HL-60/S4 treated with retinoic acid at 250 ng/mL for 4 days and 3 days (cell line): ENCODE data around the gene UGGT1.

Source experiments
- in situ Hi-C: fragments of 300-500 bp; cut with MboI; formaldehyde crosslinking; loops from 2 replicates; pipeline ENCODE4 v1.7.0; 2022; ENCODE audit warnings: low sequenced_read_pairs

The UGGT1 gene

DNA sequence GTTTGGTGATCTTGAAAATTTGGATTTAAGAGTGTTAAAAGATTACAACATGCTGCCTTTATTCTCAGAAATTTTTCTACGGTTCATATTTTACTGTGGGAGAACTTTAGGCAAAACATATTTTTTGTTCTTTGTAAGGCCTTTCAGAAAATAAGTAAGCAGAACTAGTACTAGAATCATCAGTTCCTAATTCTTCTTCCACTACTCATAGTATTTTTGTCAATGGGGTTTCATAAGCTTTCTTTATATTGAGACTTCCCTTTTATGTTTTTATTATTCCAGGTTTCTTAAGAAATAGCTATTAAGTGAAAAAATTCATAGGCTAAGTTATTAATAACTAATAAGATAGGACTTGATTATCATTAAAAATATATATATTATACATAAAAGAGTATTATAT lies 12.4 kb downstream of the UGGT1 start:
- in situ Hi-C loops: no loop called here

DNA sequence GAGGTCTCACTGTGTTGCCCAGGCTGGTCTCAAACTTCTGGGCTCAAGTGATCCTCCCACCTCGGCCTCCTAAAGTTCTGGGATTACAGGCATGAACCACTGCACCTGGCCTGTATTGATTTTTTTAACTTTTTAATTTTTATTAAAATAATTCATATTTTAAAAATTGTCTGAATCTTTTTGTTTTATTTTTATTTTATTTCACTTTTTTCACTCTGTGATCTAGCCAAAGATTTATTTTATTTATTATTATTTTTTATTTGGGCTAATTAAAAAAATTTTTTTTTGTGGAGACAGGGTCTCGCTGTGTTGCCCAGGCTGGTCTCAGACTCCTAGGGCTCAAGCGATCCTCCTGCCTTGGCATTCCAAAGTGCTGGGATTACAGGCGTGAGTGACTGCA lies 14.1 kb downstream of the UGGT1 start:
- in situ Hi-C loops: no loop called here

DNA sequence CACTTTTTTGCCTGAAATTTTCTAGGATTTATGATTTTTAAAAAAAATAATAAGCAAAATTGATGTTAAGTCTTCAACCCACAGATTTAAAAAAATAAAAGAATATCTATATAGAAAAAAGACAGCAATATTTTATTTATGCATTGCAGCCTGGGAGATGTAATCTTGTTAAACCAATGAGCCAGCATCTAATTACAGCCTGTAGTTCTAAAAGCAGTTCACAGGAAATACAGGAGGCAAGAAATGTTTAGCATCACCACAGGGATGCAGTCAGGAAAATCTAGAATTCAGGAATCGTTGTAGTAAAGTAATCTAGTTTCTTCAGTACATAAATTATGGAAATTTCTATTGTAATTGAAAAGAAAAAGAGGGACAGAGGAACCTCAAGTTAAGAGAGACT lies 17.2 kb downstream of the UGGT1 start:
- in situ Hi-C loops: no loop called here

DNA sequence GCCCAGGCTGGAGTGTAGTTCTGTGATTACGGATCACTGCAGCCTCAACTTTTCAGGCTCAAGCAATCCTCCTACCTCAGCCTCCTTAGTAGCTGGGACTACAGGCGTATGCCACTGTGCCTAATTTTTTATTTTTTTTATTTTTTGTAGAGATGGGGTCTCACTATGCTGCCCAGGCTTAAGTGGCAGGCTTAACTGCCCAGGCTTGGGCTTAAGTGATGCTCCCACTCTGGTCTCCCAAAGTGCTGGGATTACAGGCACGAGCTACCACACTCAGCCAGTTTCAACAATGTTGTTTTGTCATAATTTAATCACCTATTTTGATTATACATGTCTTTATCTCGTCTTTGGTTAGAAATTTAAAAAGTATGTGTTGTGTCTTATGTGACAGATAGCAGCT lies 18.2 kb downstream of the UGGT1 start:
- in situ Hi-C loops: no loop called here

DNA sequence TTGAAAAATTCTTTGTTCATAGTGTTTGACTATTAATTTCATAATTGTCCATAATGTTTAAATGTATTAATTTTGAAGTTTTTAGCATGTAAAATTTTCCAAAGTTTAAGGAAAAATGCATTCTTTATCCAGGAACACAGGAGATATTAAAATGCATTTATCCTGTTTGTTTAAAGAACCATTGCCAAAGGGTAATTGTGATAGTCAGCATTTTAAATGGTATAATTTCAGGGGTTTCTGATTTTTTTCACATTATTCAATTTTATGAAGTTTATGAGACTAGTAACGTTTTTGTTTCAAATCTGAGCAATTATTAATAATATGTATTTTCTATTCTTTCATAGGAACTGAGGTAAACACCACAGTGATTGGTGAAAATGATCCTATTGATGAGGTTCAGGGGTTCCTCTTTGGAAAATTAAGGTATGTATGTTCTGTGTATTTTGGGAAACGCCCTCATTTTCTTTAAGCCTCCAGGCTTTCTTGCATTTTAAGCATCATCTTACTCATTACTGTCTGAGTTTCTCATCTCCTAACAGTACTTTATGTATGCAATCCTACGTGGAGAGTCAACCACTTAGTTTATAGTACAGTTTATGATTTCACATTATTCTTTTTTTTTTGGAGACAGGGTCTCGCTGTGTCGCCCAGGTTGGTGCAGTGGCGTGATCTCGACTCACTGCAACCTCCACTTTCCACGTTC lies 25.1 kb downstream of the UGGT1 start:
- in situ Hi-C loops: no loop called here

DNA sequence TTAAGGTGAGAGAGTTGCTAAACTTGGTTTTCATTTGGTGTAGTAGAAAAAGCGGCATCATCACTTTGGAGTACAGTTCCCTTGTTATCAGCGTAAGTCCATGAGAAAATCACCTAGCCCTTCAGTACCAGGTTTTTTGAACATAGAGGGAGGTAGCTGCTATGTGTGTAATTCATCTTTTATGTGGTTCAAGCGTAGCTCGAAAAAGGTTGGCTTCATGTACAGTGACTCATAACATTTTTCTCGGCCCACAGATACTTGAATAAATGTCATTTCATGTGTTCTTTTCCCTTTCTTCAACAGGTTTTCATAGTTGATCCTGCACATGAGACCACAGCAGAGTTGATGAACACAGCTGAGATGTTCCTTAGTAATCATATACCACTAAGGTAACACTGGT lies 43.6 kb downstream of the UGGT1 start:
- in situ Hi-C loops: no loop called here

DNA sequence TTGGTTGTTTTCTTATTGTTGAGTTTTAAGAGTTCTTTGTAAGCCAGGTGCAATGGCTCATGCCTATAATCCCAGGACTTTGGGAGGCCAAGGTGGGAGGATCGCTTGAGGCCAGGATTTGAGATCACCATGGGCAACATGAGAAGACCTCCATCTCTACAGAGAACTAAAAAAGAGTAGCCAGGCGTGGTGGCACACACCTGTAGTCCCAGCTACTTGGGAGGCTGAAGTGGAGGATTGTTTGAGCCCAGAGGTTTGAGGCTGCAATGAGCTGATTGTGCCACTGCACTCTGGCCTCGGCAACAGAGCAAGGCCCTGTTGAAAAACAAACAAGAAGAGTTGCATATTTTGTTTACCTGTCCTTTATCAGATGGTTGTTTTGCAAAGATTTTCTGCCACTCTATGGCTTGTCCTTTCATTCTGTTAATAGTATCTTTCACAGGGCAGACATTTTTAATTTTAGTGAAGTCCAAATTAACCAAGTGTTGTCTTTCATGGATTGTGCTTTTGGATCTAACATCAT lies 46.2 kb downstream of the UGGT1 start:
- in situ Hi-C loops: no loop called here

DNA sequence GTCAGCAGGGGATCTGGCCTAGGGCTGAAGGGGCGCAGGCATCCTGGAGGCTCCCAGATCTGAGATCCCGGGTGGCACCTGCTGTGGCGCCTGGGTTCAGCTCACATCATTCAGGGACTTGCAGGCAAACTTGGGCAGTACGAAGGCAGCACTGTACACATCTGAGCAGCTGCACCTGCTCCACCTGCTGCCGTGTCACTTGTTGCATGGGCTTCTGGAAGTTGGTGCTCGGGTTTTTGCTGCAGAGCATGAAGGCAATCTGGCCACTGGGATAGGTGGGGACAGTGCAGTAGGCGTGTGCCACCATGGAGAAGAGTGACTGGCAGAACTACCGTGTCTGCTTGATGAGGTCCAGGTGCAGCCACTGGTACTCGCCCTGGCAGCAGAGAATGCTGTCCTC lies 48.6 kb downstream of the UGGT1 start:
- in situ Hi-C loops: no loop called here

DNA sequence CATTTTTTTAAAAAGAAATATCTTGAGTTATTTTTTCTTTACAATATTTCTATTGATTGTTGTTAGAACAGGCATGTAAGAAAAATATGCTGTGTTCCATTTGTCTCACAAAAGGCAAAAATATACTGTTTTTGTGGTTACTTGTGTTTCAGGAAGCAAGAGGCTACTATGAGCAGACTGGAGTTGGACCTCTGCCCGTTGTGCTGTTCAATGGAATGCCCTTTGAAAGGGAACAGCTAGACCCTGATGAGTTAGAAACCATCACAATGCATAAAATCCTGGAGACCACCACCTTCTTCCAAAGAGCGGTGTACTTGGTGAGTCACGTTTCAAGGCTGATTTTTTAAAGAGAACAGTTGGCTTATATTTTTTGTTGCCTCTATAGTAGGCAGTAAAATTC lies 54.7 kb downstream of the UGGT1 start:
- in situ Hi-C loops: no loop called here

DNA sequence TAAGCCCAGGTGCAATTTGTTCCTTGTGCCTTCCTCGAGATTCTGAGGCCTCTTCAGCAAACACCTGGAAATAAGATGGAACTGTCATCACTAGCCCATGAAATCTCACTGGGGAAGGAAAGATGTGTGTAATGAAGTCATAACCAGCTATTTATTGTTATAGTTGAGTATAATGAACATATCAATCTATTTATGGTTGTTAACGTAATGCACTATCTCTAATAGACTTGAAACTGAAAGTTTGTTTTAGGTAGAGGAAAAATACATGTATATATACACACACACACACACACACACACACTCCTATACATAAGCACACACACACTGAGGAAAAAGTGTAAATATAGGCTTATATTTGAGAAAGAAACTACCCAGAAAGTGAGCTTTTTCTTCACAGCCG lies 62.8 kb downstream of the UGGT1 start:
- in situ Hi-C loops: no loop called here

DNA sequence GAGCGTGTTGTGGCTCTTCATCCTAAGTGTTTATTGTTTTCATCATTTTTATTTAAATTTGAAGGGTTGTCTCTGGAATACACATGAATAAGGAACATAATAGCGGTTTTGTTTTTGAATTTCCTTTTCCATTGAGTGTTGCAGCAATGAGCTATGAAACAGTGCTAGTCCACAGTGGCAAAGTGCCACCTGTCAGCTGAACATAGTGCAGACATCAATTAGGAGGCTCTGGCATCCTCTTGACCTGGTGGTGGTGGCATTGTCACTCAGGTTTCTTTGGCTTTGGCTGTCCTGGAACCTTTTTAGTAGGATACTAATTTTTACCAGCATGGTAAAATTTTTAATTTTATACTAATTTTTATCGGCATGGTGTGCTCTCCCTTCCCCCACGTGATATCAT lies 63.2 kb downstream of the UGGT1 start:
- in situ Hi-C loops: no loop called here

DNA sequence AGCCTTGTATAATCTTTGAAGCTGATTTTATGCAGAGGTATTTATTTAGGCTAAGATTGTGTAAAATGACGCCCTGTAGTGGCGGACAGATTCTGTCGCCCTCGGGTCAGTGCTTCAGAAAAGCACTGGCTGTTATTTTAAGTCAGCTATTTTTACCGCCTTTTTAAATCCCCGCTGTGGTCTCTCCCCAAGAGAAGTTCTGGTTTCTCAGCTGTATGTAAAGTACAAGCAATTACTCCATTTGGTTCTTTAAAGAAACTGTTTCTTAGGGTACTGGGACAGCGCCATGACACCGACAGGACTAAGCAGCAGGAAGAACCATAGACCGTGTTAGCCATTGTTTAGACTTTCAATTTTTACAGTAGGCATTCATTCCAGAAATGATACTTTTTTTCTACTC lies 65.0 kb downstream of the UGGT1 start:
- in situ Hi-C loops: no loop called here

DNA sequence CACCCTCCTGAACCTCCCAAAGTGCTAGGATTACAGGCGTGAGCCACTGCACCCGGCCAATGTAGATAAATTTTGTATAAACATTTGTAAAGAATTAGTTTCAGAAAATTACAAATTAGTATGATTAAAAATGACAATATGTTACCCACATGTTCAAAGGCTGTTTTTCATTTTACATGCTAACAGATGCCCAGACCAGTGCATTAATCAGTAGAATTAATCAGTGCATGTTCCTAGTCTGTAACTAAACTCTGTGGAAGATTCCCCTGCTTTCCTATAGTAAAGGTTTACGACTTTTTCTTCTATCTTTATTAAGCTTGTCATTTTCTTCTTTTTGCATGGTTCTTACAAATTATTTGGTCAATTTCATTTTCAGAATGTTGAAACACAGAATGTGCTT lies 65.8 kb downstream of the UGGT1 start:
- in situ Hi-C loops: no loop called here

DNA sequence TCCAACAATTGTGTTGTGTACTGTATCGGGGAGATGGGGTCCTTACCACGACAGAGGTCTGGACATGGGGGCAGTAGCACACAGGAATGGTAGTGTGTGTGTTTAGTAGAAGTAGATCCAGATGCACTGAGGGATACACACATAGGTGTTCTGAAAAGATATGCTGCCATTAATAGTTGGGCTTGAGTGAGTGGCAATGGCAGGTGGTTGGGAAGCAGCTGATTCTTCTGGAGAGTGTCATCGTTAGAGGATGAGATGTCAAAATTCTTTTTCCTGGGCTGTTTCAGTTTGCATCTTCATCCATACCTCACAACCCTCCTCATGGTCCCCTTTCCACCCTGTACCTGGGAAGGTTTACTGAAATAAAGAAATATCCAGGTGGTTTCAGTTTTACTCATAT lies 66.6 kb downstream of the UGGT1 start:
- in situ Hi-C loops: no loop called here

DNA sequence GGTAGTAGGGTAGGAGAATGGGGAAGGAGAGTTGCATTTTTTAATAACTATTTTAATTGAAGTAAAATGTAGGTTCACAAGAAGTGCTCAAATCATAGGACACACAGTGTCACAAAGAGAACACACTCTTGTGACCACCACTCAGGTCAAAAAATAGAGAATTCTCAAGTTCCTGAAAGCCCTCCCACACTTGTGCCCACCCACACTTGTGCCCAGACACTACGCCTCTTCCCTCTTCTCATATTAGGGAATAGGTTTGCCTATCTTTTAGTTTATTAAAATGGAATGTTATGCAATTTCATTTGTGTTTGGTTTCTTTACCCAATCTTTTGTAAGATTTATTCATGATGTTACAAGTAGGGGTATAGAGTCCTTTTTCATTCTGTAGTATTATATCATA lies 67.2 kb downstream of the UGGT1 start:
- in situ Hi-C loops: no loop called here

DNA sequence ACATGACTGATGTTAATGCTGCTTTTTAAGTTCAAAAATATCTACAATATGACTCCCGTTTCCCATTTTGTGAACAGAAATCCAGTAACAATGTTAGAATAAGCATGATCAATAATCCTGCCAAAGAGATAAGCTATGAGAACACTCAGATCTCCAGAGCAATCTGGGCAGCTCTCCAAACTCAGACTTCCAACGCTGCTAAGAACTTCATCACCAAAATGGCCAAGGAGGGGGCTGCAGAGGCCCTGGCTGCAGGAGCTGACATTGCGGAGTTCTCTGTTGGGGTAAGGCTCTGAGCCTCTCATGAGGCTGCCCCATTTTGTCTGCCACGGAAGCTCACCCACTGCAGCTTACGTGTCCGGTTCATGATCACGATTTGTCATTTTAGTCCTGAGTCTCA lies 68.4 kb downstream of the UGGT1 start:
- in situ Hi-C loops: no loop called here

DNA sequence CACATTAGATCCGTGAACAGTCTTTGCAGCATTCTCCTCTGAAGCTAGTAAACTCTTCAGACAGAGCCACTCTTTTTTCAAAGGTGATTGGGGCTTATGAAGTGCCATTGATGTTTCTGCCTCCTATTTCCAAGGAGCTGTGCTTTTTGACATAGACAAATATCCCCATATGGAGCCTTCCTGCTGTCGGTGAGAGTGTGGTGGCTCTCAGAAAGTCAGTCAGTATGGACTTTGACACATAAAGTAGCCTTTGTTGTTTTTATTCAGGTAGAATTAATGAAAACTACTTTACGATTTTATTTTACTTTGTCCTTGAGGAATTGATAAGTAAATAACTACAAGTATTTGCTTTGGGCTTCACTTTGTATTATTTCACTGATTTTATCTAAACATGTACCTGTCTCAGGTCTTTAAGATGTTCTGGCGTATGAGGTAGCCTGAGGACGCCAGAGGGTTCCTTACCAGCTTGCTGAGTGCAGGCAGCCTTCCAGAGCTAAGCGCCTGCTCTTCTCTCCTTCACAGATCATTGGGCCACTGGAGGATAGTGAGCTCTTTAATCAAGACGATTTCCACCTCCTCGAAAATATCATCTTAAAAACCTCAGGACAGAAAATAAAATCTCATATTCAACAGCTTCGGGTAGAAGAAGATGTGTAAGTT lies 69.7 kb downstream of the UGGT1 start:
- in situ Hi-C loops: no loop called here

DNA sequence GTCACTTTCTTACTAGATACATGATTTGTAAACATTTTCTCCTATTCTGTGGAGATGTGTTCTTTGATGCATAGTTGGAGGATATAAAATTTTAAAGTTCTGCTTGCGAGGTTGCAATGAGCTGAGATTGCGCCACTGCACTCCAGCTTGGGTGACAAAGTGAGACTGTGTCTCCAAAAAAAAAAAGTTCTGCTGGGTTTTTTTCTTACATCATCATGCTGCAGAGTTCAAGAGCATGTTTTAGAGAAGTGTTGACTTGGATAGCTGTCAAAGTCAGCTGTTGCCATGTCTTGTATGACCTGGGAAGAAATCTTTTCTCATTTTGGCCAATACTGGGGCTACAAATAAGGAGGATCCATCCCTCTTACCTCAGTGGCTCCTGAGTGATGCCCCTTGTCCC lies 71.3 kb downstream of the UGGT1 start:
- in situ Hi-C loops: no loop called here

DNA sequence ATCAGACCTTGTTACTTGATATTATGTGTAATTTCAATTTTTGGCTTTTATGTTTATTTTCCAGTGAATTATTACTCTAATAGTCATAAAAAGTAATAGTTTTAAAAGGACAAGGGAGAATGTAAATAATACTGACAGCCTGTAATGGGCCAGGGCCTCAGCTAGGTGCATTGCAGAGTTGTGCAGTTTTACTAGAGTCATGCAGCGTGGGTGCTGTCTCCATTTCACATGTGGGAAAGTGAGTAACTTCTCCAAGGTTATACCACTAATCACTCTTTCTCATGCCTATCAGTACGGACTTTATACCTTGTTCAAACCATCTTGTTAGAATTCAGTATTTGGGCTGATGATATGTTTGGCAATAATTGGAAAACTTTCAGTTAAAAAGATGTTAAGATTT lies 73.3 kb downstream of the UGGT1 start:
- in situ Hi-C loops: no loop called here

DNA sequence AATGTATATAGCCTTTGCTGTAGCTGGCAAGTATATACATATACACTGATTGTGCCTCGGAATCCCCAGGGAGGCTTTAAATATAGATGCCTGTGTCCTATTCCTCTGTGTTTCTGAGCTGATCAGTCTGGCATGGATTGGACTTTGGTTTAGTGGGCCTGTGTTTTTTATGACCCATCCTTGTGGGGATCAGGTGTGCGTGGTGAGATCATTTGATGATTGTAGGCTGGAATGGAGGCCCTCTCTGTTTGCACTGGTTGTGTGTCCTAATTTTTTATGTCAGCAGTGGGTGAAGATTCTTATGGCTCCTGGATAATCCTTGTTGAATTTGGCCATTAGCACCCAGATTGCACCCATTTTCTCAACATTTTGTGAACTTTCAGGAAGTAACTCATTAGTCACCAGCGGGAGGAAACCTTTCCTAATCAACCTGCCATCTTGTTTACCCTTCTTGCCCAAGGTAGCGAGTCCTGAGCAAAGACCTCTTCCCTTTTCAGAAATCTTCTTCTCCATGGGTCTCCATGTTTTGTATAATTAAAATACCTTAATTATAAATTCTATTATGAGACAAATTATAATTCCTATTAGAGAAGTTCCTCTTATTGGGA lies 75.8 kb downstream of the UGGT1 start:
- in situ Hi-C loops: no loop called here

DNA sequence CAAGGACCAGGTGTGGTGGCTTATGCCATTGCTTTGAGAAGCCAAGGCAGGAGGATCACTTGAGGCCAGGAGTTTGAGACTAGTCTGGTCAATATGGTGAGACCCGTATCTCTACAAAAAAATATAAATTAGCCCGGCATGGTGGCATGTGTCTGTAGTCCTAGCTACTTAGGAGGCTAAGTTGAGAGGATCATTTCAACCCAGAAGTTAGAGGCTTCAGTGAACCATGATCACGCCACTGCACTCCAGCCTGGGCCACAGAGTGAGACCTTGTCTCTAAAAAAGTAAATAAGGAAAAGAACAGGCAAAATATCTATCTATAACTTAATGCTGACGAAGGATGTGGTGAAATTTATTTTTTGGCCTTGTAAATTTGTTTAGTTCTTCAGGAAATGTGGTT lies 78.1 kb downstream of the UGGT1 start:
- in situ Hi-C loops: no loop called here

DNA sequence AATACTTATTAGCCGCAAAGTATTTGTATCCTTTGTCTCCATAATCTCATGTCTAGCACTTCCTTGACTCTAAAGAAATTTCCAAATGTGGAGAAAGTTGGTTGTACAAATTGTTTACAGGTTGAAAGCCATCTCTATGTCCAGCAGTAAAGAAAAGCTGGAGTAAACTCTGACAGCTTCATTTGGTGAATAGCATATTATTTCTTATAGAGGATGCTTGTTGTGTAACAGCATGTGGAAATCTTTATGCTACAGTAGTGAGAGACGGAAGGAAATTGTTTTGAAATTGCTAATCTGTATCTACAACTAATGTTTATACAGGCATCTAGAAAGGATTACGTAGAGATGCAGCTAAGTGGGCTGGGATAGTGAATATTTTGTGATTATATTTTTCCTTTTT lies 78.5 kb downstream of the UGGT1 start:
- in situ Hi-C loops: no loop called here
